ENCODE data around the gene EHMT1. TPM values are rescaled to one million over a fixed set of nuclear protein-coding genes. Genes with fewer than 3 reads are reported as not detected.

Gene EHMT1
- total RNA-seq, 4 donors from 2014 or later, result 38.6 to 77.8 (median 54.3) TPM

- in situ Hi-C loops (cut with MboI; ENCODE audit: low sequenced_read_pairs in 4 of 4) (no loop called here), intact Hi-C loops (cut with DNase I; ENCODE audit: low total_unique reads) (loop anchor here (5.0 kb wide), 1 partner anchor 91 kb away; no protein-coding TSS in a partner anchor)
- Histone ChIP-seq H3K27ac (peak overlapping the region in 2 of 4 donors; percentile 36 to 66), H3K4me3 (no peak overlapping the region), H3K36me3 (no peaks in the 10 kb centered on the region), H3K27me3 (no peaks in the 10 kb centered on the region), H3K9me3 (no peaks in the 10 kb centered on the region), H3K4me1 (peaks cover 34 to 54% of the 10 kb centered on the region in 2 donors)
- DNase-seq, result no peak
- TF ChIP-seq CTCF (IDR thresholded peaks at IDR 0.05 in 4 of 5, conservative IDR thresholded peaks at IDR 0.05 in 1 of 5) (no peak), POLR2A (IDR thresholded peaks at IDR 0.05) (no peak)
- ATAC-seq, result no peak
Observed at GRCh38 chr9:137671196-137671538, 52.4 kb downstream of the EHMT1 start.

DNA sequence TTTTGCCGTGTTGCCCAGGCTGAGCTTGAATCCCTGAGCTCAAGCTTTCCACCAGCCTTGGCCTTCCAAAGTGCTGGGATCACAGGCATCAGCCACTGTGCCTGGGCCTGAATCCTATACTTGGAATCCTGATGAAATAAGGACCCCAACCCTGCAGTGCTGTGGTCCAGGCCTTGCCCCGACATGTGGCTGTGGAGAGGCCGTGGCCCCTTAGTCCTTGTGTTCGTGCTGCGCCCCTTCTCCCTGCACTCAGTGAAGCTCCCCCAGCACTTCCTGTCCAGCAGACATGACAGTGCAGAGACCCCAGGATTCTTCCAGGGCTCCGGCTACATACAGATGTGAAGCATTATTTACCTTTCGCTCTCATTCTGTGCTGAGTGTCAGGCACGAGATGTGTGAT lies 52.9 kb downstream of the EHMT1 start:
- DNase-seq, result no peak
- ATAC-seq, result no peak
- in situ Hi-C loops (cut with MboI; ENCODE audit: low sequenced_read_pairs in 4 of 4) (no loop called here), intact Hi-C loops (cut with DNase I; ENCODE audit: low total_unique reads) (loop anchor here (5.0 kb wide), 1 partner anchor 91 kb away; no protein-coding TSS in a partner anchor)
- no peaks in the 10 kb centered on the region for H3K36me3 ChIP-seq
- H3K9me3 ChIP-seq, result no peaks in the 10 kb centered on the region
- H3K4me1 ChIP-seq, result peaks cover 29 to 52% of the 10 kb centered on the region in 2 donors
- H3K27me3 ChIP-seq, result no peaks in the 10 kb centered on the region
- TF ChIP-seq CTCF (IDR thresholded peaks at IDR 0.05 in 4 of 5, conservative IDR thresholded peaks at IDR 0.05 in 1 of 5) (no peak), POLR2A (IDR thresholded peaks at IDR 0.05) (no peak)
- H3K4me3 ChIP-seq, result no peak overlapping the region
- H3K27ac ChIP-seq, result peak overlapping the region in 1 of 4 donors; percentile 8

GRCh38 chr9:137672907-137673791 lies 54.3 kb downstream of the EHMT1 start:
- Histone ChIP-seq H3K4me1 (peaks cover 29 to 52% of the 10 kb centered on the region in 2 donors), H3K36me3 (no peaks in the 10 kb centered on the region), H3K9me3 (no peaks in the 10 kb centered on the region), H3K27me3 (no peaks in the 10 kb centered on the region), H3K4me3 (no peak overlapping the region), H3K27ac (peak overlapping the region in 3 of 4 donors; percentile 4 to 60 (median 8))
- in situ Hi-C loops (cut with MboI; ENCODE audit: low sequenced_read_pairs in 4 of 4) (no loop called here), intact Hi-C loops (cut with DNase I; ENCODE audit: low total_unique reads) (loop anchor here (5.0 kb wide), 1 partner anchor 89 kb away; no protein-coding TSS in a partner anchor)
- TF ChIP-seq CTCF (IDR thresholded peaks at IDR 0.05 in 4 of 5, conservative IDR thresholded peaks at IDR 0.05 in 1 of 5) (peak; percentile 67 to 86 (median 77)), POLR2A (IDR thresholded peaks at IDR 0.05) (no peak)
- DNase-seq (peak in 1 of 2 donors; percentile 28), ATAC-seq (peak; percentile 61 to 63)

- H3K4me1 ChIP-seq, result peaks cover 30 to 52% of the 10 kb centered on the region in 2 donors
- H3K36me3 ChIP-seq, result no peaks in the 10 kb centered on the region
- intact Hi-C loops (cut with DNase I; ENCODE audit: low total_unique reads) (loop anchor here (5.0 kb wide), 1 partner anchor 88 kb away; no protein-coding TSS in a partner anchor), in situ Hi-C loops (cut with MboI; ENCODE audit: low sequenced_read_pairs in 4 of 4) (no loop called here)
- H3K9me3 ChIP-seq, result no peaks in the 10 kb centered on the region
- TF ChIP-seq CTCF (IDR thresholded peaks at IDR 0.05 in 4 of 5, conservative IDR thresholded peaks at IDR 0.05 in 1 of 5) (no peak), POLR2A (IDR thresholded peaks at IDR 0.05) (no peak)
- ATAC-seq, result no peak
- no peaks in the 10 kb centered on the region for H3K27me3 ChIP-seq
- DNase-seq, result no peak
- no peak overlapping the region for H3K4me3 ChIP-seq
- peak overlapping the region in 2 of 4 donors; percentile 4 to 60 for H3K27ac ChIP-seq
Observed at GRCh38 chr9:137673886-137674285, 55.1 kb downstream of the EHMT1 start.
